Measurements from ENCODE around the gene ST8SIA1. TPM values are rescaled to one million over a fixed set of nuclear protein-coding genes. Genes with fewer than 3 reads are reported as not detected.

Gene ST8SIA1
- total RNA-seq, 2 donors from 2014 or later: 6.4 to 6.9 TPM

DNA sequence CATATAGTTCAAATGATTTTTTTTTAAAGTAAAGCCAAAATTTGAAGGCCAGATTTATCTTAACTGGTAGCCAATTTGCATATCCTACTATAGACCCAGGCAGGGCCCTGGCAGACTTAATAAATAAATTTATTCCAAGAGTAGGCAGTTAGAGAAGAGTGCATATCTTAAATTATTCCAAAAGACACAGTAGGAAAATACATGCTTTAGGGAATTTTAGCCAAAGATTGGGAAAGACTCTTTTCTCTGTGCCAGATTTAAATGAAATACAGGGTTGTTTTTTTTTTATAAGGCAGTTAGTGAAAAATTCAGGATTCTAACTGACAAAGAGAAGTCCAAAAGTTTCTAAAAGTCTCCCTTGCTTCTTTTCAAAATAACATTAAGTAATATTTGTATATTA, 65.5 kb downstream of the ST8SIA1 start:
- Histone ChIP-seq H3K27me3 (replicated peaks; ENCODE audit: insufficient read depth) (no peaks in the 10 kb centered on the region), H3K36me3 (no peaks in the 10 kb centered on the region), H3K9me3 (no peaks in the 10 kb centered on the region), H3K27ac (no peak overlapping the region), H3K4me1 (ENCODE audit: control insufficient read depth in 1 of 2, low read depth in 2 of 2) (peaks cover 18 to 27% of the 10 kb centered on the region in 2 donors), H3K4me3 (no peak overlapping the region)
- ATAC-seq (ENCODE audit: insufficient number of reproducible peaks, low FRiP score, low read depth) (no peak), DNase-seq (ENCODE audit: low spot score) (no peak)
- TF ChIP-seq, protein P1, sequence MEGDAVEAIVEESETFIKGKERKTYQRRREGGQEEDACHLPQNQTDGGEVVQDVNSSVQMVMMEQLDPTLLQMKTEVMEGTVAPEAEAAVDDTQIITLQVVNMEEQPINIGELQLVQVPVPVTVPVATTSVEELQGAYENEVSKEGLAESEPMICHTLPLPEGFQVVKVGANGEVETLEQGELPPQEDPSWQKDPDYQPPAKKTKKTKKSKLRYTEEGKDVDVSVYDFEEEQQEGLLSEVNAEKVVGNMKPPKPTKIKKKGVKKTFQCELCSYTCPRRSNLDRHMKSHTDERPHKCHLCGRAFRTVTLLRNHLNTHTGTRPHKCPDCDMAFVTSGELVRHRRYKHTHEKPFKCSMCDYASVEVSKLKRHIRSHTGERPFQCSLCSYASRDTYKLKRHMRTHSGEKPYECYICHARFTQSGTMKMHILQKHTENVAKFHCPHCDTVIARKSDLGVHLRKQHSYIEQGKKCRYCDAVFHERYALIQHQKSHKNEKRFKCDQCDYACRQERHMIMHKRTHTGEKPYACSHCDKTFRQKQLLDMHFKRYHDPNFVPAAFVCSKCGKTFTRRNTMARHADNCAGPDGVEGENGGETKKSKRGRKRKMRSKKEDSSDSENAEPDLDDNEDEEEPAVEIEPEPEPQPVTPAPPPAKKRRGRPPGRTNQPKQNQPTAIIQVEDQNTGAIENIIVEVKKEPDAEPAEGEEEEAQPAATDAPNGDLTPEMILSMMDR (IDR thresholded peaks at IDR 0.05): no peak

DNA sequence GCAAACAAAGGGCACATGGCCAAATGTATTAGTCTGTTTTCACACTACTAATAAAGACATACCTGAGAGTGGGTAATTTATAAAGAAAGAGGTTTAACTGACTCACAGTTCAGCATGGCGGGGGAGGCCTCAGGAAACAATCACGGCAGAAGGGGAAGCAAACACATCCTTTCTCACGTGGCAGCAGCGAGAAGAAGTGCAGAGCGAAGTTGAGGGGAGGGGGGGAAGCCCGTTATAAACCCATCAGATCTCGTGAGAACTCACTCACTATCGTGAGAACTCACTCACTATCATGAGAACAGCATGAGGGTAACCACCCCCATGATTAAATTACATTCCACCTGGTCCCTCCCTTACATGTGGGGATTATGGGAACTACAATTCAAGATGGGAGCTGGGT, 66.1 kb downstream of the ST8SIA1 start:
- TF ChIP-seq, protein P1 (IDR thresholded peaks at IDR 0.05): no peak
- no peaks in the 10 kb centered on the region for H3K36me3 ChIP-seq
- H3K4me1 ChIP-seq (ENCODE audit: control insufficient read depth in 1 of 2, low read depth in 2 of 2): peaks cover 18 to 27% of the 10 kb centered on the region in 2 donors
- H3K4me3 ChIP-seq: no peak overlapping the region
- no peak overlapping the region for H3K27ac ChIP-seq
- no peaks in the 10 kb centered on the region for H3K27me3 ChIP-seq (replicated peaks; ENCODE audit: insufficient read depth)
- DNase-seq (ENCODE audit: low spot score) (no peak), ATAC-seq (ENCODE audit: insufficient number of reproducible peaks, low FRiP score, low read depth) (no peak)
- no peaks in the 10 kb centered on the region for H3K9me3 ChIP-seq

DNA sequence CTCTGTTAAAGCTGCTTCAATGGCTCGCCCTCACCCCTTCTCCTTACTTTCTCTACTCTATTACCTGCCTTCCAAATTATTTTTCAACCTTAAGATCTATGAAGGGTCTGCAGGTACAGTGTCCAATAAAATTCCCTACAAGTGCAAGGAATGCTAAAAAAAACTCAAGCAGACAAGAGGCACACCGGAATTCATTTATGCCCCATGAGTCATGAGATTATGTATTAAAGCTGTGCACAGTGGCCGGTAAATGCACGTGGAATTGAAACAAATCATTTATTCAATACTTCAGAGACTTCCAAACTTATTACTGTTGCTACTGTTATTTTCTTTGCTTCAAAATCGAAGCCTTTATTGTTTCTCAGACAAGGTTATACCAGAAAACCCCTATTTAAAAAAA, 68.4 kb downstream of the ST8SIA1 start:
- no peaks in the 10 kb centered on the region for H3K9me3 ChIP-seq
- peaks cover under 1 to 8% of the 10 kb centered on the region in 2 donors for H3K4me1 ChIP-seq (ENCODE audit: control insufficient read depth in 1 of 2, low read depth in 2 of 2)
- ATAC-seq (ENCODE audit: insufficient number of reproducible peaks, low FRiP score, low read depth) (no peak), DNase-seq (ENCODE audit: low spot score) (no peak)
- TF ChIP-seq, protein P1 (IDR thresholded peaks at IDR 0.05): no peak
- no peak overlapping the region for H3K4me3 ChIP-seq
- H3K27me3 ChIP-seq (replicated peaks; ENCODE audit: insufficient read depth): no peaks in the 10 kb centered on the region
- no peak overlapping the region for H3K27ac ChIP-seq
- no peaks in the 10 kb centered on the region for H3K36me3 ChIP-seq

DNA sequence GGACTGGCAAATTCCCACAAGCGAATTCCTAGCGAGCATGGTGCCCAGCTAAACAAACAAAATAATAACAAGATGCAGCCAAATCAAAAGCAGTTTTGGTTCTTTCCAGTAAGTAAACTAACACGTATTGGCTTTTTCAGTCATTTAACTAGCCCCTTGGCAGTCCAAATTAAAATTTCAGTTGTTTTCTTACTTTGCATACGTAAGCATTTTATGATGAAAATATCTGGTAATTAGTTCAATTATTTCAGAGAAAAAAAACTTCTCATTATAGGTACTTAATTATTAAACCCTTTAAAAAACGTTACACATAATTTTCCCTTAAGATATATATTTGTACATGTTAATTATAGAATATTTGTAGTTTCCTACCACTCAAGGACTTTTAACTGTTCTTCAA, 70.1 kb downstream of the ST8SIA1 start:
- Histone ChIP-seq H3K36me3 (no peaks in the 10 kb centered on the region), H3K27me3 (replicated peaks; ENCODE audit: insufficient read depth) (no peaks in the 10 kb centered on the region), H3K27ac (no peak overlapping the region), H3K4me1 (ENCODE audit: control insufficient read depth in 1 of 2, low read depth in 2 of 2) (peaks cover 0 to 4% of the 10 kb centered on the region in 2 donors), H3K4me3 (no peak overlapping the region), H3K9me3 (no peaks in the 10 kb centered on the region)
- ATAC-seq (ENCODE audit: insufficient number of reproducible peaks, low FRiP score, low read depth) (no peak), DNase-seq (ENCODE audit: low spot score) (no peak)
- TF ChIP-seq, protein P1 (IDR thresholded peaks at IDR 0.05): no peak

DNA sequence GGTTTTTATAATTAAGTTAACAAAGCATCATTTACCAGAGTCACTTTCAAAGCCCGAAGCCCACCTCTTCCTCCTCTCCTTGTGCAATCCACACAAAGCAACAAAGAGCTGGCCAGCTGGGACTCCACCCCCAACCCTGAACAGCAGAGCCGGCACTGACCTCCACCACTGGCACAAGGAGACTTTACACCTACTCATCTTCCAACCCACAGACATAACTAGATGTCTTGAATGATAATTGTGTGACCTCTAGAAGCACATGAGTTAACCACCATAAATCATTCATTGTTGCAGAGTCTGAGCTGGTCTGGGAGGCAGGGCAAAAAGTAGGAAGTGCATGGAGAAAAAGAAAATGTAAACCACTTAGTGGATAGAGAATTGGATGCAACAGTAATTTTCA, 72.2 kb downstream of the ST8SIA1 start:
- Histone ChIP-seq H3K9me3 (no peaks in the 10 kb centered on the region), H3K36me3 (no peaks in the 10 kb centered on the region), H3K27me3 (replicated peaks; ENCODE audit: insufficient read depth) (no peaks in the 10 kb centered on the region), H3K4me3 (no peak overlapping the region), H3K4me1 (ENCODE audit: control insufficient read depth in 1 of 2, low read depth in 2 of 2) (no peaks in the 10 kb centered on the region), H3K27ac (no peak overlapping the region)
- TF ChIP-seq, protein P1 (IDR thresholded peaks at IDR 0.05): no peak
- DNase-seq (ENCODE audit: low spot score): no peak
- no peak for ATAC-seq (ENCODE audit: insufficient number of reproducible peaks, low FRiP score, low read depth)
